GM18867 (cell line): Measurements from ENCODE around the gene THAP7.

Source experiments
- ATAC-seq: cut with Tn5 transposase; IDR thresholded peaks from one replicate; pipeline ENCODE4 v1.9.1; 2021; ENCODE audit warnings: mild to moderate bottlenecking, moderate library complexity; ENCODE audit not compliant: unreplicated experiment

The THAP7 gene

DNA sequence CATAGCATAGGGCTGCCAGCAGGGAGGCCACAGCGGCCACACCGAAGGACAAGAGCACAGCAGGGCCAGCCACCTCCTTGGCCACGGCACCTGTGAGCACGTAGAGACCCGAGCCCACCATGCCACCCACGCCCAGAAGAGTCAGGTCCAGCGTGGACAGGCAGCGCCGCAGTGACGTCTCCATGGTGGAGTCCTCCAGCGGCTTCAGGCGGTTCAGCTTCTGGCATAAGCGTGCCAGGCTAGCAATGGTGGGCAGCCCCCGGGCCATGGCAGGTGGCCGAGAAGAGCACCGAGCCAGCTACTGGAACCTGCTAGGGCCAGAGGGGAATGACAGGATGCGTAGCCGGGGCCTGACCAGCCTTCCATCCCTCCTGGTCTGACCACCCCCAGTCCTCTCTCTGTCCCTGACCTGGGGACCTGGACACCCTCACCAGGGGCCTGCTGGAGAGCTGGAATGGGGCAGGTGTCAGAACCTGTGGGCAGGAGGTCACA, 29.7 kb upstream of the THAP7 start:
- ATAC-seq, result no peak

DNA sequence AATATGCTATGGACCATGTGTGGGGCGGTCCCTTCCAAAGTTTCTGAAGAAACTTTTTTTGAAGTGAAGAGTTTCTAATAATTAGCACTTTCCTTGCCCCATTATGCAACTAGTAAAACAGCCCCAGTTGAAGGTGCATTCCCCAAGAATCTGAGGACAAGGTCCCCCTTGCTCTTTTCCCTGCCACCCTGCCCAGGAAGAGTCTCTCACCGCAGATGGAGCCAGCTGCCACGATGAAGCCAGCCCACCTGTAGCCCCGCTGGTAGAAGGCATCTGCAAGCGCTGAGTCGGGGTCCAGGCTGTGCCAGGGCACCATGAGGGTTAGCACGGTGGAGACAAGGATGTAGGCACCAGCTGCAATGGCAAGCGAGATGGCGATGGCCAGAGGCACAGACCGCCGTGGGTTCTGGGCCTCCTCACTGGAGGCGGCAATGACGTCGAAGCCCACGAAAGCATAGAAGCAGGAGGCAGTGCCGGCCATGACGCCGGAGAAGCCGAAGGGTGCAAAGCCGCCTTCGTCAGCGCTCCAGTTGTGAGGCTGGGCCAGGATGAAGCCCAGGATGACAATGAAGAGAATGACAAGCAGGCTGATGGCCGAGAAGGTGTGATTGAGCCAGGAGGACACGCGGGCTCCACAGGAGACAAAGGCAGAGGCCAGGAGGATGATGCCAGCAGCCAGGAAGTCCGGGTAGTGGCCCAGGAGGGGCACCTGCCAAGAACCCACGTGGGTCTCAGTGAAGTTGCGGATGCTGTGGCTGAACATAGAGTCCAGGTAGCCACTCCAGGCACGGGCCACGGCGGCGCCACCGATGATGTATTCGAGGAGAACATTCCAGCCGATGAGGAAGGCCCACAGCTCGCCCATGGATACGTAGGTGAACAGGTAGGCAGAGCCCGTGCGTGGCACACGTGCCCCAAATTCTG, 29.0 kb upstream of the THAP7 start:
- ATAC-seq, result no peak

DNA sequence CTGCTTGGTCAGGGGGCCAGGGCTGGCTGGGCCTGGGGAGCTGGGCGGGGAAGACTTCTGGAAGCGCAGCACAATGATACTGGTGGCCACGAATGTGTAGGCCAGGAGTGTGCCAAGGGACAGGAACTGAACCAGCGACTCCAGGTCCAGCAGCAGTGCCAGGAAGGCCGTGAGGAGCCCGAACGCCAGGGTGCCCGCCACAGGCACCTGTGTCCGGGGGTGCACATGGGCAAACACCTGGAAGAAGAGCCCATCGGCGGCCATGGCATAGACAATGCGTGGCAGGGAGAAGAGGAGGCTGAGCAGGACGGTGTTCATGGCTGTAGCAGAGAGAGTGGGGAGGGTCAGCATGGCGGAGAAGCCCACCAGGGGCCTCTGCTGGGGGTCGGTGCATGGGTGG, 28.1 kb upstream of the THAP7 start:
- no peak for ATAC-seq

GRCh38 chr22:21029486-21030025, 27.6 kb upstream of the THAP7 start:
- ATAC-seq, result no peak

- no peak for ATAC-seq
These were observed 26.6 kb upstream of the THAP7 start for GRCh38 chr22:21028277-21029251.

DNA sequence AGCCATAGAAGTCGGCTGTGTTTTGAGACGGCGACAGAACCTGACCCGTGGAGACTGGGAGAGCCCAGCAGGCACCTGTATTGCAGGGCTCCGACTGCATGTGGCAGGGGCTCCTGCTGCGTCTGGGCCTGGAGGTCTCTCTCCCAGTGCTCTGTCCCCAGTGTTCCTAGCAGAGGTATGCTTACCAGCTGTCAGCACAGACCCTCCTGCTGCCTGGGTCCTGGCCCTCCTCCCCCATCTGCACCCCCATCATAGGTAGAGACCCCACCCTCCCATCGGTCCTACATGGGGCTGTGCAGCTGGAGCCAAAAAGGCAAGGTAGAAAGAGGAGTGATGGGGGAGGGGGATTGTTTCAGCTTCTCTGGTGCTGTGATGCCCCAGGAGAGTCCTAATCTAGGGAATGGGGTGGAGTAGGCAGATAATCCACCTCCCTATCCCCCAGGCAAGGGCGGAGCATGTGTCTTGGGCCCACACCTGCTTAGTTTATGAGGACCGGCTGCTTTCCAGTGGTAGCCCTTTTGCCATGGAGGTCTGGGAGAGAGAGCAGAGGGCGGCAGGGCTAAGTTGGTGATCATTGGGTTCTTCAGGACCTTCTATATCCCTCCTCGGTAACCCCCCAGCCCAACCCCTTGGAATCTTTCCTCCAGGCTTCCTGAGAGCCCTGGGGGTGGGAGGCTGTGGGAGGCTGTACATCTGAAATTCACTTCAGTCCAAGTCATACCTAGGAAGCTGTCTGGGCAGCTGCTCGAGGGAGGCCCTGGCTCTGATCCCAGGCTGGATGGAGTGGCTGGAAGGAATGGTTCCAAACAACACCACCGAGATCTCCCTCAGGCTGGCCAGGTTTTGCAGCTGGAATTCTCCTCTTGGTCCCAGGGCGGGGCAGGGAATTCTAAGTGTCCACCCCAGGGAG, 25.1 kb upstream of the THAP7 start:
- ATAC-seq, result no peak

GRCh38 chr22:21025763-21026755, 24.1 kb upstream of the THAP7 start:
- no peak for ATAC-seq

GRCh38 chr22:21025266-21025665, 23.3 kb upstream of the THAP7 start:
- ATAC-seq, result no peak

GRCh38 chr22:21022955-21023614, 21.2 kb upstream of the THAP7 start:
- ATAC-seq, result no peak

GRCh38 chr22:21022507-21022906, 20.6 kb upstream of the THAP7 start:
- ATAC-seq, result no peak

GRCh38 chr22:21020802-21021429, 19.0 kb upstream of the THAP7 start:
- no peak for ATAC-seq

DNA sequence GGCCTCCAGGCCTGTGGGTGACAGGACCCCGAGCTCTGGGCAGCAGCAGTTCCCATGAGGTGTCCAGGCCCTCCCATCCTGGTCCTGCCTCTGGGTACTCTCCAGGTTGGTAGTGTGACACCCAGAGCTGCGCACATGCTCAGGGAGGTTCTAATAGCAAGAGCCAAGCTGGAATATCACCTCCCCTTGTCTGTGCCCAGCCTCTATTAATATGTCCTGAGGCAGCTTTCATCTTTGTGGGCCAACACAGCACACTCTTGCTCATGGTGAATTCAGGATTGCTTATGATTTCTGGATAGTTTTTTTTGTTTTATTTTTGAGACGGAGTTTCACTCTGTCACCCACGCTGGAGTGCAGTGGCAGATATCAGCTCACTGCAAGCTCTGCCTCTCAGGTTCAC, 16.4 kb upstream of the THAP7 start:
- ATAC-seq, result no peak

DNA sequence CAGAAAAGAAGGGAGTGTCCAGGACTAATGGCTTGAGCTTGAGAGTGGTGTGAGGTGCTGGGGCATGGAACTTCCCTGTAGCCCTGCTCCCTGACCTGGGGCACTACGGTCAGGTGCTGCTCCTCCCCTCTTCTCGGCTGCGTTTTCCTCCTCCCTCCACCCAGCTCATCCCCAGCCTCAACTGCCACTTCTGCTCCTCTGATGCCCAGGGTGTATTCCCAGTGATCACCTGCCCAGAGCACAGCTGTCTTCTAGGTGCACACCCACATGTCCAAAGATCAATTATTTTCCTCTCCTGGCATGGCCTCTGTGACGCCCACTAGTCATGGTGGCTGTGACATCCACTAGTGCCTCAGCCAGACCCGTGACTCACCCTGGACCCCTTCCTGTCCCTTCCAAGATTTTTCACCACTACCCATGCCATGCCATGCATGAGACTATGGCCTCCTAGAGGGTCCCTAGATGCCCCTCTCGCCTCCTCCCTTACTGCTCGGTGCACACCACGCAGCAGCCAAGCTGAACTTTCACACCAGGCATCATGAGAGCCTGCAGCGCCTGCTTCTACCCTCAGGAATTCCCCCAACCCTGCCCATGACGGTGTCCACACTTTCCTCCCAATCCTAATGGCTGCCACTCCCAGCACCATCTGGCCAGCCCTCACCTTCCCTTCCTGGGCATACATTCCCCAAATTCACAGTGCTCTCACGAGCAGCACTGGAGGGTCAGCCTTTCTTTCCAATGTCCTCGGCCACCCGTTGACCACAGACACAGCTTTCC, 14.9 kb upstream of the THAP7 start:
- no peak for ATAC-seq

DNA sequence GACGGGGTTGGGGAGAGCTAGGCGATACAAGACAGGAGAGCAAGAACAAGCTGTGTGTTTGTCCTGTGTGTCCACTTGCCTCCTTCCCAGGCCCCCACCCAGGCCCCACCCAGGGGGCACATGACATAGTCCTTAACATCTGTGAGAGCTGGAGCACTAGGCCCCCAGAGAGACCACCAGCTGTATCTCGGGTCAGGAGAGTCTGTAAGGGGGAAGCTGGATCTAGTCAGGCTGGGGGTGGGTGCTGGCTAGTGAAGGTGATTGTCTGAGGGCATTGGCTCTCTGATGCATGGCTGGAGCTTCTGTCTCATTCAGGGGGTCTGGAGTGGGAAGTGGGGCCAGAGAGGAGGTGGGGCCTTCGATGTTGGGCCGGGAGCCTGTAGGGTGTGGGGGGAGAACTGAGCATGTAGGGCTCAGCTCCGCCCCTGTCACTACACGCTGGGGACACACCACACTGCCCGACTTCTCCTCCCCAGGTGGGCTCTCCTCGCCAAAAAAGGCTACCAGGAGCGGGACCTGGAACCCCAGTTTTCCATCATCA, 13.6 kb upstream of the THAP7 start:
- no peak for ATAC-seq

DNA sequence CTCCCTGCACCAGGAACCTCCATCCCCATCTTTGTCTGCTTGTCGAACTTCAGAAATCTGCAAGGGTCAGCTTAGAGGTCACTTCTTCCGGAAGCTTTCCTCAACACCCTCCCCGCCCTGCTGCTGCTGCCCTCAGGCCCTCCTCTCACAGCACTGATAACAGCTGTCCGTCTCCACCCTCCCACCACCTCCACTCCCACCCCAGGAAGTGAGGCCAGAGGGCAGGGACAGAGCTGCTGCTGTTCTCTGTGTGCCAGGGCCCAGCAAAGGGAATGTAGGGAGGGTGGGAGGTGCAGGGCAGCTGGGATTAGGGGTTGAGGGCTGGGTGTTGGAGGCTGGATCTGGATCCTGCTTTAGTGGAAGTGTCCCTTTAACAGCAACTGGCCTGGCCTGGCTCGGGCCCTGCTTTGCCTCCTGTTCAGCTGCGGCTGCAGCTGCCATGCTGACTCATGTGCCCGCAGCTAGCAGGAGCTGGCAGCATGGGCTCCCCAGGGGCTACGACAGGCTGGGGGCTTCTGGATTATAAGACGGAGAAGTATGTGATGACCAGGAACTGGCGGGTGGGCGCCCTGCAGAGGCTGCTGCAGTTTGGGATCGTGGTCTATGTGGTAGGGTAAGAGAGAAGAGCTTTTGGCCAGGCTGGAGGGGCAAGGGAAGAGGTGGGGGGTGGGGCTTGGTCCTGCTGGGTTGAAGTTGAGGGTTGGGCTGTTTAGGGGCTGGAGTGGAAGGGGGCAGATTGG, 13.0 kb upstream of the THAP7 start, which contains the start of gene P2RX6:
P2RX6 (plus strand) TSS at position 440 of the 740 bp plus-strand sequence; CDS start at position 450, 10 bp downstream.
- ATAC-seq, result no peak

DNA sequence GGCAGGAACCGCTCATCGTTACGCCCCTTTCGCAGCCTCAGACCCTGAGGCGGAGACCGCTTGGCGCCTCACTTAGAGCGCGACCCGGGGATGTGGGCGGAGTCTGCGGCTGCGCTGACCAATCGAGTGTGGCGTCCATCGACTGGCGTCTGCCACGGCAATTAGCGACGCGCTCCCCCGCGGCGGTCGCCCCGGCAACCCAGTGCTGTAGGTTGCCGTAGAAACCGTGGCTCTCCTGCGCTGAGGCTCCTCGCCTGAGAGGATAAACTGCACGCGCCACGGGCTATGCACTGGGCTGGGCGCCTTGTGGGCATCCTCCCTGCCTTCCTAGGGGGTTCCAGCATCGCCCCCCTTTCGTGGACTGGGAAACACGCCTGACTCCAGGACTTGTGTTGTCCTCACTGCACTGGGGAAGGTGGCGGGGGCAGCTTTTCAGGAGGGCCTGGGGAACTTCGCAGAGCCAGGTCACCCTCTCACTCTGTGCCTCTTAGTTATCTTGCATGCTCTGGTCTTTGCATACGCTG, 12.3 kb upstream of the THAP7 start:
- peak; percentile 85 for ATAC-seq
